GM12872 (cell line): ENCODE measurements around the gene SLC23A3.

Source experiments
- CTCF ChIP-seq: IDR thresholded peaks from 3 replicates; pipeline ENCODE4 v1.5.1; 2011; ENCODE audit warnings: low read depth, mild to moderate bottlenecking, low read length, moderate library complexity; ENCODE audit not compliant: insufficient read depth

SLC23A3 gene

DNA sequence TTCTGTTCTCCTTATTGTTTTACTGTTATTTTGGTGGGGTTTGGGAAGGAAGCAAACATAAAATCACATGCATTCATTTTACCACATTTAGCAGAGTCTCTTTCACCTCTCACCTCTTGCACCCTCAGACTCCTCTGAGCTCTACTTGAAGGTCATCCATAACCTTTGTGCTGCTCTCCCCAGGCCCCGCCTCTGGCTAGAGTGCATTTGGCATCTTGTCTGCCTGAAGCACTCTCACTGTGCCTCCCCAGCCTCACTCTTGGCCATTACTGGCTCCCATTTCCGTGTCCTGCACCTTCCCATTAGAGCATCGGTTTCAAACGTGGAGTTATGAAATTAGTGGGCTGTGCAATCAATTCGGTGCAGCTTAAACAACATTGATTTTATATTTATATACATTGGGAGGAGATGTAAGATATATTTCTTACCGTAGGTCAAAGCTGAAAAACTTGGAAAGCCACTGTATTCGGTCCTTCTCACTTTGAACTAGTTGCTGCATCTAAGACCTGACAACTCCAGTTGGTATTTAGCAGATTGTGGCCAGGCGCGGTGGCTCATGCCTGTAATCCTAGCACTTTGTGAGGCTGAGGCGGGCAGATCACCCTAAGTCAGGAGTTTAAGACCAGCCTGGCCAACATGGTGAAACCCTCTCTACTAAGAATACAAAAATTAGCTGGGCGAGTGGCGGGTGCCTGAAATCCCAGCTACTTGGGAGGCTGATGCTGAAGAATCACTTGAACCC is 29.8 kb upstream of the SLC23A3 start:
- no peak for TF ChIP-seq CTCF

DNA sequence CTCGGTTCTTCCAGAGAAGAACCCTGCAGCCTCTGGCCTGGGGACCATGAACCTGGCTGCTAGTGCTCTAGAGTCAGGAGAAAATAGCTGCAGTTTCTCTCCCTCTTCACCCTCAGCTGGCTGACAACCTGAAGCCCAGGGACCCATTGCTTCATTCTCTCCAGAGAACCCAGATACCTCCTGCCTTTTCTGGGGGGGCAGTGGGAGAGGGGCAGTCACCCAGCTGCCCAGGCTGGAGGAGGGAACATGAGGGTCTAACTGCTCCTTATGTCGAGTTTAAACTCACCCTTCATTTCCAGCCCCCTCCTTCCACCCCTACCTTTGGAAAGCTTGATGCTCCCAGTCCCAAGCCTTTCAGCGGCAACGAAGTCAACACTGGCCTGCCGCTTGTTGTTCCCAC is 29.1 kb upstream of the SLC23A3 start:
- TF ChIP-seq CTCF: no peak

GRCh38 chr2:219197388-219197787 is 27.6 kb upstream of the SLC23A3 start:
- no peak for TF ChIP-seq CTCF

GRCh38 chr2:219186754-219187456 is 17.1 kb upstream of the SLC23A3 start:
- TF ChIP-seq CTCF: no peak

GRCh38 chr2:219184121-219184520 is 14.3 kb upstream of the SLC23A3 start:
- TF ChIP-seq CTCF: no peak

GRCh38 chr2:219183151-219183772 is 13.4 kb upstream of the SLC23A3 start:
- no peak for TF ChIP-seq CTCF

- no peak for TF ChIP-seq CTCF
Observed at GRCh38 chr2:219182331-219183150, 12.7 kb upstream of the SLC23A3 start.
